ENCODE measurements around the gene GADL1.

GRCh38 chr3:30730967-30731366 lies 163.5 kb downstream of the GADL1 start:
- no peak for TF ChIP-seq EZH2phosphoT487 (IDR thresholded peaks at IDR 0.05; ENCODE audit: insufficient read depth, low read depth)
- TF ChIP-seq EZH2 (IDR thresholded peaks at IDR 0.05; ENCODE audit: insufficient read depth, poor library complexity, severe bottlenecking), result no peak
